Retina (tissue), 1 donor: ENCODE results near the gene TEX38.
A peak's percentile ranks its signal among the peaks of the same experiment; 100 is the strongest.
"Not testable (repeated sequence)": the region's sequence is repeated elsewhere in the genome, so short reads cannot be mapped to it uniquely, and the experiment has no call there.

Experiments
- DNase-seq: peaks from one replicate; pipeline ENCODE4 v3.0.0-alpha.2; 2016

TEX38 gene

GRCh38 chr1:46671554-46671953 is at the start of gene TEX38:
TSS of gene TEX38 (plus strand) at chr1:46671854. CDS start at chr1:46671935, 81 bp downstream.
- no peak for DNase-seq

DNA sequence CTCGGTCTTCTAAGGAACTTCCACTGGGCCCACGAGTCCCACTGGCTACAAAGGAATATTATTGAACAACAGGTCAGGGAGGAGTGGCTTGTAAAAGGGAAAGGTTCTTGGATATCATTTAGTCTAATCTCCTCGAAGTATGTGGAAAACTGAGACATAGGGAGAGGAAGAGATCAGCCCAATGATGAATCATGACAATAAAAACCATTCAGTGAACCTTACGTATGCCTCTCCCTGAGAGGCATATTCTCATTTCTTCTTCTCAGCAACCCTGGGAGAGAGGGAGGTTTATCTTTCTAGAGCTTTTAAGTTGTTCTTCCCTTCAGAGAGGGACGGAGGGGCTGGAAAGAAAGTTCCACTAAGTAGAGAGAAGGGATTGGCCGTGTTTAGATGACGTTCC is 49.7 kb upstream of the TEX38 start:
- no peak for DNase-seq

DNA sequence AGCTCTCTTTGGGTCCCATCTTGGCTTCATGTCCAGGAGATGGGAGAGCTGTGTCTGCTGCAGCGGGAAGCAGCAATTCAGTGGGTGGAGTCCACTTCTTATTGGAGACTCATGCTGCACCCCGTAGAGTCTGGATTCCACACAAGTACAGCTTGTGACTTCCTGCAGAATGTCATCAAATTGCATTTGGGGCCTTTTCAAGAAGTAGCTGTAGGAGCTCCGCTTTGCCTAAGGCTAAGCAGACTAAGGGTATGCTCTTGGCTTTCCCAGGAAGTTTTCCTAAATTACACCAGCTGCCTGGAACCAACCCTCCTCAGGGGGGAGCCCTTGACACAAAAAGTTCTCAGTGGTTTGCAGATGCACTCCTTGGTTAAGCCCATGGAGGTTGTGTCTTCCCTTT is 49.3 kb upstream of the TEX38 start:
- DNase-seq: no peak

DNA sequence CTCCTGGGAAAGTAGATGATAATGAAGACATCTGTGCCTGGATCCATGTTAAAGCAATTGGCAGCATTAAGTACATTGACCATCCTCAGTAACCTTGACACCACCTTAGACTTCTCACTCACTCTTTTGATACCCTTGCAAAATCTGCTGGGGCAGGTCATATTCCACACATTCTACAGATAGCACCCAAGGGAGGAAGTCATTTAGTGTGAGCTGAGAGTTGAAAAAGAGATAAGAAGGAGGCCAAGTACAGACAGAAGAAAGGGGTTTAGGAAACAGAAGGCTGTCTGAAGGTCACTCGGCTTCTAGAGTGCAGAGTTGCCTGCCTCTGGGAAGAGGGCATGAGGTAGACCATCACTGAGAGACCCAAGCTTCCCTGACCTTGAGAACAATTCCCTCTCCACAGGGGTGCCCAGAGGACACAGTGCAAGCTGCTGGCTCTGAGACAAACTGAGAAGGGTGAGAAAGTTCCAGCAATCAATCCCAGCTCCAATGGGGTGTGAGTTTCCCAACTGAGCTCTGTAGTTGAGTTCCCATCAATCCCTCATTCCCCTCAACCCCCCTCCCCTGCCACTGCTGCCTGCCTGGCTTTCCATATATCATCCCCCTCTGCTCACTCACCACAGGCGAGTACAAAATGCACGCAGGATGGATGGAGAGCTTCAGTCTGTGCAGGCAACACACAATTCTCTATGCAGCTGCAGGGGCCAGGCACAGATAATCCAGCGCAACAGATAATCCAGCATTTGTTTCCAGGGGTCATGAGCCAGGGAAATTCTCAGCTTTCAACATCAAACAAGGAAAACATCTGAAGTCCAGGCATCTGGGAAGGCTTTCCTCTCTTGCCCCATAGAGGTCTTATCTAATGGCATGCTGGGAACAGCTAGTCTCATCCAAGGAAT is 47.7 kb upstream of the TEX38 start:
- DNase-seq: peak; percentile 17

GRCh38 chr1:46630719-46631118 is 40.9 kb upstream of the TEX38 start:
- DNase-seq: no peak

DNA sequence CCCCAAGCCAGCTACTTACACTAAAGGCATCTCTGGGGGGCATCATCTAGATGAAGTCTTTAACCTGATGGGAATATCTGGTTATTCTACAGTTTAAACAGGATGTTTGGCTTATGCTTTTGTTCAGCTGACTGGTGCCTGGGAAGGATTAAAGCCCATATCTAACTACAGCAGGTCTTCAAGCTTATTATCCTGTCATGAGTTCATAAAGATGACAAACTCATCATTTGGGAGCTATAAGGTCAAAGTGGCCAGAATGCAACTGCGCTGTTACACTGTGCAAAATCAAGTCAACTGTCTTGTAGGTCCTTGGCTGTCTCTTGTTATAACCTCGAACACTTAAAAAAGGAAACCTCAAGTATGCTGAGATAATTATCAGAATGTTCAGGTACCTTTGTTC is 36.4 kb upstream of the TEX38 start:
- no peak for DNase-seq

- DNase-seq: no peak
Observed at GRCh38 chr1:46637444-46638083, 34.1 kb upstream of the TEX38 start.

DNA sequence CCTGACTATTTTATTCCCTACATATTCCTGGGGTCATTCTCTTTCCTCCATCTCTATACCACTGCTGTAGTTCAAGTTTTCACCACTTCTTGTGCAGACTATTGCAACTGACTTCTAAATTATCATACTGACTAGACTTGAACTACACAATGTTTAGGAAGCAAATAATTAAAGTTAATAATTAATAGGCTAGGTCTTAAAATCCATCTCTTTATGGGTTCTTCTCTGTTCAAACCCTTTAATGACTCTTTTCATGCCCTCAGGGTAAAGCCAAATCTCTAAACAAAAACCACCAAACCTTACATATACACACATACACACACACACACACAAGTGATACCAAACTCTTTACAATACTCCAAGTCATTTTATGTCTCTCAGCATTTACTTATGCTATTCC is 32.7 kb upstream of the TEX38 start:
- no peak for DNase-seq

GRCh38 chr1:46639547-46639946 is 32.1 kb upstream of the TEX38 start:
- DNase-seq: no peak

DNA sequence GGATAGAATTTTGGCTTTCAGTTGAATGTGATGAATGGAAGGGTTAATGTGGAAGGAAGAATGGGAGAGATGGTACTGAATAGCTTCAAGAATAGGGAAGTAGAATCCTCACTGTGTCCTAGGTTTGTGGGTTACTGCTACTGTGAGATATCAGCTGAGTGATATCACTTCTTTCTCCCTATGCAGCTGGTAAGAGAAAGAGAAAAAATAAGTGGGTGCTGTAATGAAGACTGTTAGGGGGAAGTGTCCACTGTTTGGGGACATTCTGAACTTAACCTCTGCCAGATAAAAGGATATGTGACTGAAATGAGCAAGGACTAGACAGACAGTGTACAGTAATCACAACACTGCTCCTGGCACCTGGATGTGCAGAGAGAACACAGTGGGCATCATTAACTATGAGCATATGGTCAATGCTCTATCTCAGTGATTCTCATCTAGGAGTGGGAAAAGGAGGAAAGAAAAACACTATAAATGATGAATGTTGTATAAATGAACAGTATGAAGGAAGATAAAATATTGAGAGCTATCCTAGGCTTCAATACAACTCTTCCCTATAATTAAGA is 29.5 kb upstream of the TEX38 start:
- no peak for DNase-seq

- DNase-seq: no peak
Observed at GRCh38 chr1:46643368-46643775, 28.3 kb upstream of the TEX38 start.

GRCh38 chr1:46645815-46646214 is 25.8 kb upstream of the TEX38 start:
- DNase-seq: no peak

DNA sequence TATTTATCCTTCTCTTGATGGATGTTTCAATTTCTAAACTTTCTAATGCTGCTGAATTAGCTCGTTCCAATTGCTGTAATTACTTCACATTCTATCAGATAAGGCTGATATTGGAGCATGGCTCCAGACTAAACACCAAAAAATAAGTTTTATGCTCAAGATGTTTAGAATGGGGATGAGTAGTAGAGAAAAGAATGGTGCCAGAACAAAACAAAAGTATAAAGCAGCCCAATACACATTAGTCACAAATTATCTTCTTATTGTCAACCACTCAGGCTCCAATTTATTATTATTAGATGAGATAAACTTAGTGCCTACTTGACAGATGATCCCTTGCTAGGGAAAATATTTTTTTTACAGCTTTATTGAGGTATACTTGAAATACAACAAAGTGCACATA is 25.3 kb upstream of the TEX38 start:
- no peak for DNase-seq

DNA sequence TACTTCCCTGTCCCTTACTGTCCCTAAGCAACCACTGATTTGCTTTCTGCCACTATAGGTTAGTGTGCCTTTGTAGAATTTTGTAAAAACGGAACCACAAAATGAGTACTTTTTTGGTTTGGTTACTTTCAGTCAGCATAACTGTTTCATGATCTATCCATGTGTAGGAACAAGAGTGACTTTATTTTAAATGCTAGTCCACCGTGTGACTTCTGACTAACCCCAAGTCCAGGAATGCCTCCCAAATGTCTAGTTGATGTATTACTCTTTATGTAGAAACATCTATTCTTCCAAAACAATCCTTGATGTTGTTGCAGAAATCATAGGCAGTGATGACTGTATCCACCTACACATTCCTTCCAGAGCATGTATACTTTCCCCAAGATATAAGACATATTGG is 24.8 kb upstream of the TEX38 start:
- DNase-seq: no peak

DNA sequence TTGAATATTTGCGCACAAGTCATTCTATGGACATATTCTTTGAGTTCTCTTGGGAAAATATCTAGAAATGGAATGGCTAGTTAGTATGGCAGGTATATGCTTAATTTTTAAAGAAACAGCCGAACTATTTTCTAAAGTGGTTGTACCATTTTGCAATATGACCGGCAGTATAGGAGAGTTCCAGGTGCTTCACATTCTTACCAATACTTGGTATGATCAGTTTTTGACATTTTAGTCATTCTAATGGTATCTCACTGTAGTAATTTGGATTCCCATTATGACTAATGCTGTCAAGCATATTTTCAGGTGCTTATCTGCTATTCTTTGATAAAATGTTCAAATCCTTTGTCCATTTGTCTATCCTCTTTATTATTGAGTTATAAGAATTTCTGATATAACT is 24.0 kb upstream of the TEX38 start:
- no peak for DNase-seq

DNA sequence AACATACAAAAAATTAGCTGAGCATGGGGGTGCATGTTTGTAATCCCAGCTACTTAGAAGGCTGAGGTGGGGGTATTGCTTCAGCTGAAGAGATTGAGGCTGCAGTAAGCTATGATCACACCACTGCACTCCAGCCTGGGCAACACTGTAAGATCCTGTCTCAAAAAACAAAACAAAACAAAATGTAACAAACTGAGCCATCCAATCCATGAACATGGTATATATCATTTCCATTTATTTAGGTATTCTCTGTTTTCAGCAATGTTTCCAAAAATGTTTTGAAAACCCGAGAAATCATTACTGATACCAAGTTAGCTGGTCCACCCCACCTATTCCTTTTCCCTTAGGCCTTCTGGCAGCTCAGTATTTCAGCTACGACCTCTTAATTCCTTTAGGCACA is 21.9 kb upstream of the TEX38 start:
- no peak for DNase-seq

GRCh38 chr1:46650491-46650890 is 21.2 kb upstream of the TEX38 start:
- no peak for DNase-seq

DNA sequence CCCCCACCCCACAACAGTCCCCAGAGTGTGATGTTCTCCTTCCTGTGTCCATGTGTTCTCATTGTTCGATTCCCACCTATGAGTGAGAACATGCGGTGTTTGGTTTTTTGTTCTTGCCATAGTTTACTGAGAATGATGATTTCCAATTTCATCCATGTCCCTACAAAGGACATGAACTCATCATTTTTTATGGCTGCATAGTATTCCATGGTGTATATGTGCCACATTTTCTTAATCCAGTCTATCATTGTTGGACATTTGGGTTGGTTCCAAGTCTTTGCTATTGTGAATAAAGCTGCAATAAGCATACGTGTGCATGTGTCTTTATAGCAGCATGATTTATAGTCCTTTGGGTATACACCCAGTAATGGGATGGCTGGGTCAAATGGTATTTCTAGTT is 20.5 kb upstream of the TEX38 start:
- not testable (repeated sequence) for DNase-seq

DNA sequence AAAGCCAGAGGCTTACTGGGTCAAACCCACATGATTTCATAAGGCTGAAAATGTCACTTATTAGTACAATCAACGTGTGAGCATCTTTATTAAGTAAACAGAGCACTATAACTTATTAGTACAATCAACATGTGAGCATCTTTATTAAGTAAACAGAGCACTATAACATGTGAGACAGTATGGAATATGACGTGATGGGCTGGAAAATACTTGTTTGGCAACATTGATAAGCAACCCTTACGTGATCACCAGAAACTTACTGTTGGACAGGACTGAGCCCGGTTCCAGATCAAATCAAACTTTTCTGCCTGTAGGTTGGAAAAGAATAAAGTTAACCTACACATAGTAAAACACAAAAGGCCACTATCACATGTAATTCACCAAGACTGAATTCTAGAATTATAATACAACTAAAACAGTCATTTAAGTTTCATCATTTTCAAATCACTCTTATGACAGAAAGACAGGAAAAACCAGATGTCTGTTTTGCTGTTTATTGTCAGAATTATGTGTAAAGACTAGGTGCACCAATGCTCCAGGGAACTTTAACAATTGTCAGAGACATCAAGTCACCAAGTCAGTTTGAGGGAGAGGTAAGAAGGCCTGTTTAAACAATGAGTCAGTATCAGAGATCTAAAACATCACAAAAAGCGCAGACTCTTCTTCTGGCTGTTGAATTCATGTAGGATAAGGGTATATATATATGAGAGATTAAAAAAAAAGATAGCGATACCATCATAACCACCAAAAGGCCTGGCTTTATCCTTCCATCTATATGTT is 19.1 kb upstream of the TEX38 start:
- DNase-seq: no peak

GRCh38 chr1:46653405-46653958 is 18.2 kb upstream of the TEX38 start:
- DNase-seq: no peak

DNA sequence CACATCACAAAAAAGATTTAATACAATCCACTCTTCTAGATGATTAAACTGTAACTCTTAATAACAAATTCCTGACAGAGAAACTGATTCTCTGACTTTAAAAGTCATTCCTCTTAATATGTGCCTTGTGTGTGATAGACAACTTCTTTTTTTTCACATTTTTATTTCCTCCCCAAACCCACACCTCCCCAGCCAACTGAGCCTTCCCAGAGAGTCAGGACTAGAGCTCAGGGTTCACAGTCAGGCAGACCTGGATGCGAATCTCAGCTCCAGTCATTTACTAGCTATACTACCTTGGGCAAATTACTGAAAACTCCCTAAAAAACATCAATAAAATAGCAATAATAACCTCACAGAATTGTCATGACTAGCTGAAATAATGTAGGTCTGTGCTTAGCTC is 17.6 kb upstream of the TEX38 start:
- no peak for DNase-seq

DNA sequence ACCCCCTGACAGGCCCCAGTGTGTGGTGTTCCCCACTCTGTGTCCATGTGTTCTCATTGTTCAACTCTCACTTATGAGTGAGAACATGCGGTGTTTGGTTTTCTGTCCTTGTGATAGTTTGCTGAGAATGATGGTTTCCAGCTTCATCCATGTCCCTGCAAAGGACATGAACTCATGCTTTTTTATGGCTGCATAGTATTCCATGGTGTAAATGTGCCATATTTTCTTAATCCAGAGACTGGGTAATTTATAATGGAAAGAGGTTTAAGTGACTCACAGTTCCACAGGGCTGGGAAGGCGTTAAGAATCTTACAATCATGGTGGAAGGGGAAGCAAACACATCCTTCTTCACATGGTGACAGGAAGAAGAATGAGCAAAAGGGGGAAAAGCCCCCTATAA is 17.0 kb upstream of the TEX38 start:
- DNase-seq: not testable (repeated sequence)

DNA sequence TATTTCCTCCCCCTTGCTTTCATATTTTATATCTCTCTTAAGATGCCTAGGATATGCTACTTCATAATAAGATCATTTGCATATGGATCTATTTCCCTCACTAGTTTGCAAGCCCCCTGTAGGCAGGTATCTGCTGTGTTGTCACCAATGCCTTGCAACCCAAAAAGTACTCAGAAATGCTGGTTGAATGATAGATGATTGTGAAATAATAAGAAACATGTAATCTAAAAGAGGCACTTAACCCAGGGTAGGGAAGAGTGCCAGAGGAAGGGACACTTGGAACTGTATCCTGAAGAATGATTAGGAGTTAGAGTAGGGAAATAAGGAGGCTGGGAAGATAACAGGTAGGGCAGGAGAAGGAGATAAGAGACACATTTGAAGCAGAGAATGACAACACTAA is 15.8 kb upstream of the TEX38 start:
- DNase-seq: no peak
